IMR-90 (cell line): Measurements from ENCODE around the gene PCGF3. TPM values are rescaled to one million over a fixed set of nuclear protein-coding genes. Genes with fewer than 3 reads are reported as not detected.

ENCODE experiments used
- ATAC-seq: fragments of 200-7000 bp; cut with Tn5 transposase; 2 replicates; pipeline ENCODE4 v1.9.1; 2020; ENCODE audit warnings: low read depth, mild to moderate bottlenecking, moderate library complexity
- BruUV-seq: library from RNA; stranded (reverse); fragments of 400-500 nt; replicated peaks from 2 replicates; lab custom pipeline; 2021; lab: Mats Ljungman, UMichigan
- CTCF ChIA-PET: fragments of 300-600 bp; formaldehyde crosslinking; extraction: SDS; loops from one replicate; lab custom pipeline; 2021; ENCODE audit warnings: antibody characterized with exemption; lab: Yijun Ruan, JAX
- POLR2A ChIA-PET: fragments of 300-600 bp; sonication (Branson Sonifier 250); formaldehyde crosslinking; loops from one replicate; lab custom pipeline; 2022; ENCODE audit warnings: antibody characterized with exemption; ENCODE audit not compliant: unreplicated experiment; lab: Charles Lee
- DNase-seq: peaks from one replicate; pipeline ENCODE4 v3.0.0; 2013
- H2AFZ ChIP-seq: replicated peaks from 2 replicates; pipeline ENCODE3; 2013; ENCODE audit warnings: low read length, mild to moderate bottlenecking; ENCODE audit not compliant: poor library complexity
- H2AK5ac ChIP-seq: 2 replicates; pipeline ENCODE4 v1.6.1; 2013; ENCODE audit warnings: low read depth, low read length, inconsistent platforms
- H2AK9ac ChIP-seq: replicated peaks from 2 replicates; pipeline ENCODE3; 2013; ENCODE audit warnings: mild to moderate bottlenecking, low read depth, low read length, moderate library complexity; ENCODE audit not compliant: poor library complexity
- H2BK120ac ChIP-seq: 2 replicates; pipeline ENCODE4 v1.6.1; 2013; ENCODE audit warnings: low read depth, low read length, inconsistent platforms
- H2BK15ac ChIP-seq: 3 replicates; pipeline ENCODE4 v1.6.1; 2013; ENCODE audit warnings: low read depth, low read length, inconsistent platforms
- H2BK20ac ChIP-seq: 2 replicates; pipeline ENCODE4 v1.6.1; 2013; ENCODE audit warnings: low read depth, mild to moderate bottlenecking, inconsistent platforms, low read length, moderate library complexity
- H2BK5ac ChIP-seq: 2 replicates; pipeline ENCODE4 v1.6.1; 2013; ENCODE audit warnings: mild to moderate bottlenecking, low read depth, low read length, inconsistent platforms; ENCODE audit not compliant: poor library complexity, severe bottlenecking
- H3K14ac ChIP-seq: replicated peaks from 2 replicates; pipeline ENCODE4 v1.6.1; 2013; ENCODE audit warnings: low read depth, low read length, inconsistent platforms
- H3K18ac ChIP-seq: 2 replicates; pipeline ENCODE4 v1.6.1; 2013; ENCODE audit warnings: low read depth, low read length, control low read depth
- H3K23ac ChIP-seq: 2 replicates; pipeline ENCODE4 v1.6.1; 2013; ENCODE audit warnings: low read depth, low read length, inconsistent platforms
- H3K27ac ChIP-seq: 2 replicates; pipeline ENCODE4 v1.5.1; 2013; ENCODE audit warnings: mild to moderate bottlenecking, control low read depth, low read length; ENCODE audit not compliant: insufficient read depth
- H3K27me3 ChIP-seq: 2 replicates; pipeline ENCODE4 v1.6.1; 2013; ENCODE audit warnings: low read length; ENCODE audit not compliant: control insufficient read depth, insufficient read depth
- H3K36me3 ChIP-seq: 2 replicates; pipeline ENCODE4 v1.6.1; 2013; ENCODE audit warnings: low read length, mixed read lengths; ENCODE audit not compliant: control insufficient read depth, insufficient read depth
- H3K4ac ChIP-seq: 2 replicates; pipeline ENCODE4 v1.6.1; 2013; ENCODE audit warnings: low read depth, low read length, inconsistent platforms
- H3K4me1 ChIP-seq: 2 replicates; pipeline ENCODE4 v1.6.1; 2013; ENCODE audit warnings: low read length, mixed read lengths; ENCODE audit not compliant: control insufficient read depth, insufficient read depth
- H3K4me2 ChIP-seq: 2 replicates; pipeline ENCODE4 v1.6.1; 2013; ENCODE audit warnings: low read depth, mild to moderate bottlenecking, control low read depth, low read length, moderate library complexity
- H3K4me3 ChIP-seq: 2 replicates; pipeline ENCODE4 v1.5.1; 2013; ENCODE audit warnings: low read depth, mild to moderate bottlenecking, control low read depth, low read length, moderate library complexity; ENCODE audit not compliant: insufficient read depth
- H3K56ac ChIP-seq: 2 replicates; pipeline ENCODE4 v1.6.1; 2013; ENCODE audit warnings: low read length, inconsistent platforms; ENCODE audit not compliant: insufficient read depth; ENCODE audit errors: extremely low read depth
- H3K79me1 ChIP-seq, 2 experiments: 2 replicates each; pipeline ENCODE4 v1.6.1; 2013; ENCODE audit warnings: low read length in 2 of 2, inconsistent platforms in 1 of 2, low read depth in 1 of 2
- H3K9ac ChIP-seq: 2 replicates; pipeline ENCODE4 v1.6.1; 2013; ENCODE audit warnings: low read depth, low read length, control low read depth
- H3K9me1 ChIP-seq: 2 replicates; pipeline ENCODE4 v1.6.1; 2013; ENCODE audit warnings: low read length, inconsistent platforms; ENCODE audit not compliant: insufficient read depth
- H3K9me3 ChIP-seq: 2 replicates; pipeline ENCODE4 v1.6.1; 2013; ENCODE audit warnings: low read length; ENCODE audit not compliant: control insufficient read depth, insufficient read depth
- H4K20me1 ChIP-seq: 2 replicates; pipeline ENCODE4 v1.6.1; 2013; ENCODE audit warnings: low read length, inconsistent platforms; ENCODE audit not compliant: insufficient read depth
- H4K5ac ChIP-seq: 2 replicates; pipeline ENCODE4 v1.6.1; 2013; ENCODE audit warnings: mild to moderate bottlenecking, low read depth, low read length, control low read depth
- H4K8ac ChIP-seq, 2 experiments: 2 replicates each; pipeline ENCODE4 v1.6.1; 2013; ENCODE audit warnings: low read depth in 2 of 2, low read length in 2 of 2, control low read depth in 1 of 2, inconsistent platforms in 1 of 2
- H4K91ac ChIP-seq: 2 replicates; pipeline ENCODE4 v1.6.1; 2013; ENCODE audit warnings: low read depth, low read length, inconsistent platforms; ENCODE audit not compliant: insufficient read depth
- BHLHE40 ChIP-seq: fragments of 150-350 bp; IDR thresholded peaks from 2 replicates; pipeline ENCODE4 v1.6.1; 2016; ENCODE audit warnings: mild to moderate bottlenecking, low read depth, low read length
- CHD1 ChIP-seq: IDR thresholded peaks from 2 replicates; pipeline ENCODE4 v1.6.1; 2012; ENCODE audit warnings: low read depth, low read length, improper control_type of control experiment
- CTCF ChIP-seq: conservative IDR thresholded peaks from 2 replicates; pipeline ENCODE4 v1.5.1; 2012; ENCODE audit warnings: mild to moderate bottlenecking, low read depth, low read length, improper control_type of control experiment
- FOS ChIP-seq: fragments of 150-350 bp; IDR thresholded peaks from 2 replicates; pipeline ENCODE4 v1.6.1; 2016; ENCODE audit warnings: low read depth, low read length
- MAFK ChIP-seq: IDR thresholded peaks from 2 replicates; pipeline ENCODE4 v1.6.1; 2012; ENCODE audit warnings: low read depth, low read length, improper control_type of control experiment
- MXI1 ChIP-seq: IDR thresholded peaks from 2 replicates; pipeline ENCODE4 v1.6.1; 2012; ENCODE audit warnings: low read depth, mild to moderate bottlenecking, low read length, moderate library complexity, borderline replicate concordance
- NFE2L2 ChIP-seq: fragments of 150-350 bp; IDR thresholded peaks from 2 replicates; pipeline ENCODE4 v1.6.1; 2016; ENCODE audit warnings: low read depth, mild to moderate bottlenecking, low read length
- POLR2A ChIP-seq: IDR thresholded peaks from 2 replicates; pipeline ENCODE4 v1.6.1; 2012; ENCODE audit warnings: mild to moderate bottlenecking, low read depth, low read length
- RAD21 ChIP-seq: IDR thresholded peaks from 2 replicates; pipeline ENCODE4 v1.6.1; 2012; ENCODE audit warnings: low read length, improper control_type of control experiment
- RCOR1 ChIP-seq: IDR thresholded peaks from 2 replicates; pipeline ENCODE4 v1.6.1; 2012; ENCODE audit warnings: mild to moderate bottlenecking, low read length, improper control_type of control experiment; ENCODE audit not compliant: insufficient replicate concordance
- RFX5 ChIP-seq: IDR thresholded peaks from 2 replicates; pipeline ENCODE4 v1.8.0; 2012; ENCODE audit warnings: low read depth, mild to moderate bottlenecking, low read length, moderate library complexity
- SMC3 ChIP-seq: fragments of 150-350 bp; IDR thresholded peaks from 2 replicates; pipeline ENCODE4 v1.6.1; 2016; ENCODE audit warnings: low read depth, mild to moderate bottlenecking, antibody characterized with exemption, low read length, moderate library complexity
- WGBS, 2 experiments: methylation state at CpG; one replicate each; pipeline versions ENCODE4 v1.1.5 to v1.1.7; 2013; ENCODE audit warnings: missing lambda C conversion rate in 2 of 2; ENCODE audit not compliant: insufficient read length in 1 of 2; ENCODE audit errors: extremely low coverage in 2 of 2; 5-methylcytosine and 5-hydroxymethylcytosine counted together
- dilution Hi-C: fragments of 300-500 bp; cut with HindIII; formaldehyde crosslinking; loops from one replicate; pipeline ENCODE4 v1.14.3; 2018; ENCODE audit warnings: low sequenced_read_pairs; ENCODE audit not compliant: unreplicated experiment
- in situ Hi-C: fragments of 300-500 bp; cut with MboI; formaldehyde crosslinking; loops from 3 replicates; pipeline ENCODE4 v1.14.3; 2019; ENCODE audit warnings: low sequenced_read_pairs, inconsistent platforms, mixed read lengths
- intact Hi-C: fragments of 100-400 bp; cut with micrococcal nuclease; formaldehyde crosslinking; loops from 2 replicates; pipeline ENCODE4 v1.10.0; 2022
- polyA plus RNA-seq, 3 experiments: library from polyadenylated mRNA; depleted of rRNA; stranded (reverse); fragments of >200 nt; gene quantifications; 2 replicates each; pipeline ENCODE4 v1.2.3, GENCODE V29; 2012; ENCODE audit warnings: low replicate concordance in 1 of 3
- total RNA-seq: library from RNA; depleted of rRNA; stranded (reverse); fragments of >200 nt; gene quantifications from 2 replicates; pipeline ENCODE4 v1.2.3, GENCODE V29; 2012
- TF ChIP-seq, protein P1 (sequence below): fragments of 150-350 bp; IDR thresholded peaks from 2 replicates; pipeline ENCODE4 v1.6.1; 2017; ENCODE audit warnings: mild to moderate bottlenecking, antibody characterized with exemption, low read length, low read depth
- TF ChIP-seq, protein P2 (sequence below): fragments of 150-350 bp; IDR thresholded peaks from 2 replicates; pipeline ENCODE4 v1.6.1; 2016; ENCODE audit warnings: low read depth, mild to moderate bottlenecking, low read length, moderate library complexity, borderline replicate concordance

Gene PCGF3
- total and polyA plus RNA-seq, 2 of the 4 experiments (the other 2 are of a cell fraction): 40.0 to 55.3 TPM

DNA sequence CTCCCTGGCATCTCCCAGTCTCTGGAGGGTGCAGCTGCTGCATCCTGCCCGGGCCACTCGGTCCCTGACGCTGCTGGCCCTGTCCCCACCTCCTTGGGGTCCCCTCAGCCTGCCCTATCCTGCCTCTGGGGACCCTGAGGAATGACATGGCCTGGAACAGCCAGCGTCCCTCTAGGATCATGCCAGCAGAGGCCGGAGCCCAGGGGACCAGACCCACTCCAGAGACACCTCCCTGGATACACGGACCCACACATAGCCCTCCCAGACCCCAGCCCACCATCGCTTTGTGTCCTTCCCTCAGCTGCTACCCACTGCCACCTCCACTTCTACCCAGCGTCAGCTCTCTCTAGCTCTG, 84.8 kb downstream of the PCGF3 start:
- BruUV-seq: no TSS peak
- Histone ChIP-seq H3K4me1 (no peaks in the 10 kb centered on the region), H3K36me3 (no peaks in the 10 kb centered on the region), H3K56ac (no peak overlapping the region), H2AK9ac (peak overlapping the region; percentile 55), H3K23ac (no peak overlapping the region), H3K4ac (no peak overlapping the region), H3K9me1 (no peaks in the 10 kb centered on the region), H3K79me1 (no peaks in the 10 kb centered on the region), H3K27ac (no peak overlapping the region), H3K4me3 (no peak overlapping the region), H3K27me3 (peaks cover 76% of the 10 kb centered on the region), H2BK5ac (no peak overlapping the region), H4K8ac (no peak overlapping the region), H3K4me2 (no peak overlapping the region), H3K14ac (no peak overlapping the region), H2BK120ac (no peak overlapping the region), H4K20me1 (no peaks in the 10 kb centered on the region), H3K9me3 (no peaks in the 10 kb centered on the region), H2BK20ac (no peak overlapping the region), H4K5ac (no peak overlapping the region), H4K91ac (no peak overlapping the region), H2AFZ (peak overlapping the region; percentile 11), H2BK15ac (no peak overlapping the region), H3K18ac (no peak overlapping the region), H3K9ac (no peak overlapping the region), H2AK5ac (no peak overlapping the region)
- dilution Hi-C loops: no loop called here
- 28% methylated on average over 6 of the region's 8 CpGs; no CpG with 5 or more reads in 1 of the 2 experiments for WGBS, 2 experiments
- POLR2A ChIA-PET: no interaction called here
- CTCF ChIA-PET: no interaction called here
- TF ChIP-seq RFX5 (no peak), CHD1 (no peak), FOS (no peak), SMC3 (no peak), MXI1 (no peak), RAD21 (no peak), NFE2L2 (no peak), MAFK (no peak), POLR2A (no peak), CTCF (no peak), RCOR1 (no peak), BHLHE40 (no peak)
- TF ChIP-seq, protein P1, sequence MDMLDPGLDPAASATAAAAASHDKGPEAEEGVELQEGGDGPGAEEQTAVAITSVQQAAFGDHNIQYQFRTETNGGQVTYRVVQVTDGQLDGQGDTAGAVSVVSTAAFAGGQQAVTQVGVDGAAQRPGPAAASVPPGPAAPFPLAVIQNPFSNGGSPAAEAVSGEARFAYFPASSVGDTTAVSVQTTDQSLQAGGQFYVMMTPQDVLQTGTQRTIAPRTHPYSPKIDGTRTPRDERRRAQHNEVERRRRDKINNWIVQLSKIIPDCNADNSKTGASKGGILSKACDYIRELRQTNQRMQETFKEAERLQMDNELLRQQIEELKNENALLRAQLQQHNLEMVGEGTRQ: no peak
- TF ChIP-seq, protein P2, sequence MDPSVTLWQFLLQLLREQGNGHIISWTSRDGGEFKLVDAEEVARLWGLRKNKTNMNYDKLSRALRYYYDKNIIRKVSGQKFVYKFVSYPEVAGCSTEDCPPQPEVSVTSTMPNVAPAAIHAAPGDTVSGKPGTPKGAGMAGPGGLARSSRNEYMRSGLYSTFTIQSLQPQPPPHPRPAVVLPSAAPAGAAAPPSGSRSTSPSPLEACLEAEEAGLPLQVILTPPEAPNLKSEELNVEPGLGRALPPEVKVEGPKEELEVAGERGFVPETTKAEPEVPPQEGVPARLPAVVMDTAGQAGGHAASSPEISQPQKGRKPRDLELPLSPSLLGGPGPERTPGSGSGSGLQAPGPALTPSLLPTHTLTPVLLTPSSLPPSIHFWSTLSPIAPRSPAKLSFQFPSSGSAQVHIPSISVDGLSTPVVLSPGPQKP: no peak
- intact Hi-C loops: no loop called here
- in situ Hi-C loops: no loop called here
- no peak for DNase-seq
- no peak for ATAC-seq
